ENCODE measurements around the gene FAM110D.

- TF ChIP-seq POLR2AphosphoS5 (IDR thresholded peaks at IDR 0.05; ENCODE audit: low read depth), result no peak
- no peak for TF ChIP-seq CTCF (IDR thresholded peaks at IDR 0.05; ENCODE audit: insufficient read depth, low read length)
- no peak for TF ChIP-seq SPI1 (IDR thresholded peaks at IDR 0.05; ENCODE audit: borderline replicate concordance, low read depth)
These were observed 49.4 kb upstream of the FAM110D start for GRCh38 chr1:26109229-26110164.
